ENCODE measurements around the gene OR1A2.
"Not testable (repeated sequence)": the region's sequence is repeated elsewhere in the genome, so short reads cannot be mapped to it uniquely, and the experiment has no call there.

The OR1A2 gene, protein sequence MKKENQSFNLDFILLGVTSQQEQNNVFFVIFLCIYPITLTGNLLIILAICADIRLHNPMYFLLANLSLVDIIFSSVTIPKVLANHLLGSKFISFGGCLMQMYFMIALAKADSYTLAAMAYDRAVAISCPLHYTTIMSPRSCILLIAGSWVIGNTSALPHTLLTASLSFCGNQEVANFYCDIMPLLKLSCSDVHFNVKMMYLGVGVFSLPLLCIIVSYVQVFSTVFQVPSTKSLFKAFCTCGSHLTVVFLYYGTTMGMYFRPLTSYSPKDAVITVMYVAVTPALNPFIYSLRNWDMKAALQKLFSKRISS

DNA sequence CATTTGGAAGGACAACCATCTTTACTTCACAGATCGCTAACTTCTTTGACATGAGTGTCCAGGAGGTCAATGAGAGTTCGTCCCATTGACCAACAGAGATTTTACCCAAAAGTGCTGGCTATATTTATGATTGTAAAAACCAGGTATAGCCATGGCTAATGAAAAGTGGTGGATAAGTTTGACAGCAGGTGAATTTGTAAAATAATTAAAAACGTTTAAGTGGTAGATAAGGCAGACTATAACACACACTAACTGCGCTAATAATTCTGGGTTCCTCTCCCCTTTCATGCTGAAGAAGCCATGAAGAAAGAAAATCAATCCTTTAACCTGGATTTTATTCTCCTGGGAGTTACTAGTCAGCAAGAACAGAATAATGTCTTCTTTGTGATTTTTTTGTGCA, at the start of gene OR1A2:
Gene OR1A2, plus strand, starts transcription at position 301 of the 400 bp plus-strand sequence. Its CDS starts 0 bp downstream, at position 301.
- DNase-seq: no peak

DNA sequence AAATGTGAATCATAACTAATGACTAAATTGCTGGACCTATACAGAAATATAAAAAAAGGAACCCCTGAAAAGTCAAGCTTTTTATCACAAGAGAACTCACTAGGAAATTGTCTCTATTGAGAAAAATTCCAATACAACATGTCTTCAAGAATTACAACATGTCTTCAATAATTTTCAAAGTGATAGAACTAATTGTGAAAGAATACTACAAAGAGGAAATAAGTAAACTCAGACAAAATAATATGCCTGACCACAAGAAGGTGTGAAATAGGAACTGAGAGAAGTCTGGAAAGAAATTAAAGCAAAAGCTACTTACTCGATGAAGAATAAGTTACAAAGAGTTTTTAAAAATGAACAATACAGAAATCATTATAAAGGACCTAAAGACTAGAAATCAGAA, 40.1 kb upstream of the OR1A2 start:
- no peak for DNase-seq

DNA sequence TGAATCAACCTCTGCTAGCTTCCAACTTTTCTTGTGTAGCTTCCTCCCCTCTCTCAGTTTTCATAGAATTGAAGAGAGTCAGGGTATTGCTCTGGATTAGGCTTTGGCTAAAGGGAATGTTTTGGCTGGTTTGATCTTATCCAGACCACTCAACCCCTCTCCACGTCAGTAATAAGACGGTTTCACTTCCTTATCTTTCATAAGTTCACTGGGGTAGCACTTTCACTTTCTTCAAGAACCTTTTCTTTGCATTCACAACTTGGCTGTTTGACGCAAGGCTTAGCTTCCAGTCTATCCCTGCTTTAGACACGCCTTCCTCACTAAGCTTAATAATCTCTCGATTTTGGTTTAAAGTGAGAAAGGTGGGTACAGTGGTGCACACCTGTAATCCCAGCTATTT, 29.7 kb upstream of the OR1A2 start:
- DNase-seq: no peak

DNA sequence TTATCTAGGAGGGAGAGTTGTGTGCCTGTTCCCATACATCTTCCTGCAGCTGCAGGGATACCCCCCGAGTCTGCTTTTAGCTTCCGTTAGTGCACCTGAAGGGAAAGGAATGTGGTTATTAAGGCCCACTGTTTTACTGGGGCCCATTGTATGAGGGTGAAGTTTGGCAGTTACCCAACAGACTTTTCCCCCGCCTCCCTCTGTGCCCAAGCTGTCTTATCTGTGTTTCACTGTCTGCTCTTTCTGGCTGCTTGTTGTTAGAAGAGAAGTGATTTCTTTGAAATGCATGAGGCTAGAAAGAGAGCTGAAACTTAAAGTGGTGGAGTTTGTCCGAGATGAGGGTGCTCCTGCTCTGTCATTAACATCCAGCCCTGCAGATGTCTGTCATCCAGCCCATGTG, 7.4 kb upstream of the OR1A2 start:
- DNase-seq: no peak

DNA sequence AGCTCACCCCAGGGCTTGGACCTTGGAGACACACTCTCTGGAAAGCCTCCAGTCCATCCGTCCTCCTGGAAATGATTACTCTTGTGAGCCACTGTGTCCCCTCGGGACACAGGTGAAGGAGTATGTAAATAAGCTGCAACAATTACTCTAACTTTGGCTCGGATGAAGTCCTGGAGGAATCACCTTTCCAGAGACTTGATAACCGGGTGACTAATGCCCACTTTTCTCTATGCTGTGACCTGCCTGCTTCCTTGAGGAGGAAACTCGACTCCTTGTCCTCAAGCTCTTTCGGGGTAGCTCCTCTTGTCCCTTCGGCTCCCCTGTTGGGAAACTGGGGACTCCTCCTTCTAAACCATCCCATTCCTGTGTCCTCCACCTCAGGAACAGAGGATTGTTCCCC, 10.0 kb downstream of the OR1A2 start, which contains the start of gene OR1A1:
Gene OR1A1, plus strand, starts transcription at position 301 of the 400 bp plus-strand sequence. CDS start 7,954 bp downstream, outside the sequence.
- no peak for DNase-seq

DNA sequence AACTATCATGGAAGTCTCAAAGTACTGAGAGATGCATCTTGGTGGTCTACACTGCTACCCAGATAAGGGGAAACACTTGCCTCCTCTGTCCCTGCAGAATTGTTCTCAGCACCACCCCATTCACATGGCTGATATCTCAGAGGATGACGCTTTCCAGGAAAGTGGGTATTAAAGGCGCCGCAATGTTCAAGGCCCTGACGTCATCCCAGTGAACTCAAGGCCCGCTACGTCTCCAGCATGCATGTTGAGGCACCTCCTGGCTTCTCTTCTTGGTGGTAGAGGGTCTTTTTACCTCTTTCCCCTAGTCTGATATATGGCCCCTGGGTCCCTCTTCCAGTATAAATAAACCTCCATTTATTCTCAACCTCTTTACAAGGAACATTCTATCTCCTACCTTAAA, 11.2 kb downstream of the OR1A2 start:
- DNase-seq: no peak

DNA sequence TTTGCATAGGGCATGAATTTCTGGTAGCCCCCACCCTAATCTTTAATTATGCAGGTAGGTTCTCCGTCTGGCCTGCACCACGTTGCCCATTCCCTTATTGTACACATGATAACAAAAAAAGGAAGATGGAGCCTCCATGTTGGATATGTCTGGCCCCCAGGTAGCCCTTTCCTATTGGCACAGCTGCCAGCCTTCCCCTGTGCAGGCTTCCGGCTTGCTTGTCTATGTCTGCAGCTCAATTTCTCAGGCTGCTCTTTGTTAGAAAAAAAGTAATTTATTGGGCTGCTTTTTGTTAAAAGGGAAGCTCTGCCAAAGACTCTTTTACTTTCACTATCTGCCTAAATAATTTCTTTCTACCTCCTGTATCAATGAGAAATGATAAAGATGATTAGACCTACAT, 15.7 kb downstream of the OR1A2 start:
- no peak for DNase-seq

DNA sequence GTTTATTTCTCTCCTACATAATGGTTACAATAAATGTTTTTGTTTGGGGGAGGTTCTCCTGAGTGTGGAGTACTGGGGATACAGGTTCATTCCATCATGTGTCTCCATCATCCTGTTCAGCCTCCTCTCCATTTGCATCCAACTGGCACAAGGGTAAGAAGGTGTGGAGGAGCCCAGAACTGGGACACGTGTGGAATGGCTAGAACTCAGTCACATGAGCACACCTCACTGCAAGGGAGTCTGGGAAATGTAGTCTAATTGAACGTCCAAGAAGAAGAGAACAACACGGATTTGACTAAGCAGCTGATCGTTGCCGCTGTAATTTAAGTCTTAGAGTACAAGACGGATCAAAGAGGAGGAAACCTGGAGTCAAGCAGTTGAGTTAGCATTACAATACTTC, 16.3 kb downstream of the OR1A2 start:
- DNase-seq: no peak

DNA sequence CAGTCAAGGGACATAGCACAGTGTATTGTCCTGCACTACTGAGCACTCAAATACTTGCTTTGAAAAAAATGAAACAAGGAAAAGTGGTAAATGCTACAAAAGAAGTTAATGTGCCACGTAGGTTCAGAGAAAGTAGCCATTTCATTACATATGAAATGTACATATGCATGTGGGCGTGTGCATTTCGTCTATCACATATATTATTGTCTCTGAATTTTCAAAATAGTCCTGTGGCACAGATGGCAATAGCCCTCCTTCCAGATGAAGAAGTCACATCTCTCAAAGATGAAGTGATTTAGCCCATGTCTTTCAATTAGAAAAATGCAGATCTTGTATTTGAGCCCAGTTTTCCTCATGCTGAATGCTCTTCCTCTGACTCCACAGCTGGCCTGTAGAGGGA, 22.7 kb downstream of the OR1A2 start:
- not testable (repeated sequence) for DNase-seq

DNA sequence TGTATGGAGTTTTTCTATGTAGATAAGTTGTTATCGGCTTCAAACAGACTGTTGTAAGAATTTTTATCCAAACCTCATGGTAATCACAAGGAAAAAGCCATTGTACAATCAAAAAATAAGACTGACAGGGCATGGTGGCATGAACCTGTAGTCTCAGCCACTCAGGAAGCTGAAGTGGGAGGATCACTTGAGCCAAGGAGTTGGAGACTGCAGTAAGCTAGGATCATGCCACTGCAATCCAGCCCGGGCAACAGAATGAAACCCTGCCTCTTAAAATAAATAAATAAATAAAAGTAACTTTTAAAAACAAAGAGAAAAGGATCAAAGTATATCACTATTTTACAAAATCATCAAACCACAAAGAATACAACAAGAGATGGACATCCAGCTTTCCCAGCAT, 24.5 kb downstream of the OR1A2 start:
- no peak for DNase-seq

DNA sequence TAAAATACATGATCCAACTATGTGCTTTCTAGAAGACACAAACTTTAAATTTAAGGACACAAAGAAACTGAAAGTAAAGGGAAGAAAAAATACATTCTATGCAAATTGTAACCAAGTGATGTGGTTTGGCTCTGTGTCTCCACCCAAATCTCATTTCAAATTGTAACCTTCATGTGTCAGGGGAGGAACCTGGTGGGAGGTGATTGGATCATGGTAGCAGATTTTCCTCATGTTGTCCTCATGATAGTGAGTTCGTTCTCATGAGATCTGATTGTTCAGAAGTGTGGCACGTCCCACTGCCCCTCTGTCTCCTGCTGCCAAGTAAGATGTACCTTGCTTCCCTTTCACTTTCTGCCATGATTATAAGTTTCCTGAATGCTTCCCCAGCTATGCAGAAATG, 25.2 kb downstream of the OR1A2 start:
- DNase-seq: no peak

DNA sequence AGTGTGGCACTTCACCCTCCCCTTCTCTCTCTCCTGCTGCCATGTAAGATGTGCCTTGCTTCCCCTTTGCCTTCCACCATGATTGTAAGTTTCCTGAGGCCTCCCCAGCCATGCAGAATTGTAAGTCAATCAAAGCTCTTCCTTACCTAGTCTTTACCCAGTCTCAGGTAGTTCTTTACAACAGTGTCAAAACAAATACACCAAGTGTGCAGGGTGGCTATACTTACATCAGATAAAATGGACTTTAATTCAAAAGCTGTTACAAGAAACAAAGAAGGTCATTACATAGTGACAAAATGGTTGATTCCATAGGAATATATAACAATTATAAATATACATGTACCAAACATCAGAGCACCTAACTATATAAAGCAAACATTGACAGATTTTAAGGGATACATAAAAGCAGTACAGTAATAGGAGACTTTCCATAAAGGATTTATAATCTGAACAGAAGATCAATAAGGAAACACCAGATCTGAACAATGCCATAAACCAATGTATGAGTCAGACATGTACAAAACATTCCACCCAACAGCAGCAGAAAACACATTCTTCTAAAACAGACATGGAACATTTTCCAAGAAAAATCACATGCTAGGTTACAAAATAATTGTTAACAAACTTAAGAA, 27.5 kb downstream of the OR1A2 start:
- not testable (repeated sequence) for DNase-seq

DNA sequence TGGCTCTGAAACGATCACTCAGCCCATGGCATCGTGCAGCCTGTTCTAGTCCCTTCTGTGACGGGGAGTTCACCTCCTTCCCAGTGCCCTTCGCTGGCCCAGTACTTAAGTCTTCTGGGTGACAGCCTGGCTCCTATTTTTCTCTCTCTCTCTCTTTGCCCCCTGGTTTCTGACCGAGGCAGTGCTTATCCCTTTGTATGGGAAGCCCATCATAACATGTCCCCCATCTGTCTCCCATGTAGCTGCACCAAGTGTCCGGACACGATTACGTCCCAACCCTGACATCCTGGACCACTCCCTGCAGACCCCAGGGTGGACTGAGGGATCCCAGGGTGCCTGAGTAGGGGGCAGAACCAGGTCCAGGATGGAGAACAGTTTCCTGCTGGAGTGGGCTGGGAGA, 35.0 kb downstream of the OR1A2 start:
- DNase-seq: not testable (repeated sequence)

DNA sequence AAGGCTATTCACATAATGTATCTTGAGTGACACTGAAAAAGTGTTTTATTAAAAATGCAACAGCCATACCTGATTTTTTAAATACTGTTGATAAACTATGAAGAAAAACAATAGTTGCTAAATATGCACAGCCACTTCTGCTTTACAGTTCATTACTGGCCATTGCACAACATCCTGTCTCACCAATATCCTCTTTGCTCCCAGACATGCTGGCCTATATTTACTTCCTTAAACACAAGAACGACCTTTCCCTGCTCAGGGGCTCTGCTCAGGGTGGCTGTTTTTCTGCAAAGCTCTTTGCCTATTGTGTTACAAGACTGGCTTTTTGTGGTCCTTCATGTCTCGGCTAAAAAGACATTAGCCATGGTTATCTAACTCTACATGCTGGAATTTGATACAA, 41.4 kb downstream of the OR1A2 start:
- not testable (repeated sequence) for DNase-seq

DNA sequence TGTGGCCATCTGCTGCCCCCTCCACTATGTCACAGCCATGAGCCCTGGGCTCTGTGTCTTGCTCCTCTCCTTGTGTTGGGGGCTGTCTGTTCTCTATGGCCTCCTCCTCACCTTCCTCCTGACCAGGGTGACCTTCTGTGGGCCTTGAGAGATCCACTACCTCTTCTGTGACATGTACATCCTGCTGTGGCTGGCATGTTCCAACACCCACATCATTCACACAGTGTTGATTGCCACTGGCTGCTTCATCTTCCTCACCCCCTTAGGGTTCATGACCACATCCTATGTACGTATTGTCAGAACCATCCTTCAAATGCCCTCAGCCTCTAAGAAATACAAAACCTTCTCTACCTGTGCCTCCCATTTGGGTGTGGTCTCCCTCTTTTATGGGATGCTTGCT, 43.7 kb downstream of the OR1A2 start:
- DNase-seq: not testable (repeated sequence)

DNA sequence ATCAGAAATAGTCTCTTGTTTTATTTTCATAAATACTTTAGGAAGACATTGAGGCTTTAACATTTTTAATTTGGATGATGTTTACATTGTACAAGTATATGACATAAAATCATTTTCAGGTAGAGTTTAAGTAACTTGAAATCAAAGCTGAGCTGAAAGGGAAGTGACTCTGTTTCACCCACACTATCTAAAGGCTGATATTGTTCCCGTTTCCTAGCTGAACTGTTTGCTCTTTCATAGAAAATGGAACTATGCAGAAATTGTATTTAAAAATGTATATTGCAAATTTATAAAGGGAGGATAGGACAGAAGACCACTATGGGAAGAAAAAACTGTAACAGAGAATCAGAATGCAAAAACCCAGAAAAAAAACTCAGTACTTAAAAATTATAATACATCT, 47.5 kb downstream of the OR1A2 start:
- DNase-seq: not testable (repeated sequence)
